Vagina (tissue), 2 donors: ENCODE measurements around the gene PCDH1.

Experiments used
- POLR2A ChIP-seq, 2 donors: fragments of 450-650 bp; IDR thresholded peaks; one replicate each; pipeline ENCODE4 v1.6.1; 2017; ENCODE audit warnings: antibody characterized with exemption in 2 of 2, mild to moderate bottlenecking in 2 of 2, moderate library complexity in 2 of 2
- POLR2AphosphoS5 ChIP-seq, 2 donors: sonication (generic); formaldehyde crosslinking; IDR thresholded peaks; one replicate each; pipeline ENCODE4 v1.9.0; 2017; ENCODE audit warnings: antibody characterized with exemption in 2 of 2, mild to moderate bottlenecking in 2 of 2, low read depth in 1 of 2; ENCODE audit not compliant: insufficient read depth in 1 of 2
- TF ChIP-seq, protein P1 (sequence below), 3 experiments: fragments of 450-650 bp in 2 of 3; fragments of 200-600 bp in 1 of 3; sonication (generic) in 1 of 3; IDR thresholded peaks; one replicate each; pipeline ENCODE4 v1.5.1; 2017 to 2019; ENCODE audit warnings: antibody characterized with exemption in 3 of 3, mild to moderate bottlenecking in 2 of 3, moderate library complexity in 2 of 3

DNA sequence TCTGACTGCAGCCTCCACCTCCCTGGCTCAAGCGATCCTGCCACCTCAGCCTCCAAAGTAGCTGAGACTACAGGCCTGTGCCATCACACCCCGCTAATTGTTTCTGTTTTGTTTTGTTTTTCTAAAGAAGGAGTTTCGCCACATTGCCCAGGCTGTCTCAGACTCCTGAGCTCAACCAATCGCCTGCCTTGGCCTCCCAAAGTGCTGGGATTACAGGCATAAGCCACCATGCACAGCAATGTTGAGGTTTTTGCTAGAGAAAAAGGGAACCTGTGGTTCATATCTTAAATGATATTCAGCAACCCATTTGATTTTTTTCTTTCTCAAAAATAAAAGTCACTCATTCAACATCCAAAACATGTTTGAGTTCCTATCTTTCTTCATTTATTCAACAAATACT, 25.1 kb upstream of the PCDH1 start:
- no peak for TF ChIP-seq POLR2A (IDR thresholded peaks at IDR 0.05)
- TF ChIP-seq, protein P1, sequence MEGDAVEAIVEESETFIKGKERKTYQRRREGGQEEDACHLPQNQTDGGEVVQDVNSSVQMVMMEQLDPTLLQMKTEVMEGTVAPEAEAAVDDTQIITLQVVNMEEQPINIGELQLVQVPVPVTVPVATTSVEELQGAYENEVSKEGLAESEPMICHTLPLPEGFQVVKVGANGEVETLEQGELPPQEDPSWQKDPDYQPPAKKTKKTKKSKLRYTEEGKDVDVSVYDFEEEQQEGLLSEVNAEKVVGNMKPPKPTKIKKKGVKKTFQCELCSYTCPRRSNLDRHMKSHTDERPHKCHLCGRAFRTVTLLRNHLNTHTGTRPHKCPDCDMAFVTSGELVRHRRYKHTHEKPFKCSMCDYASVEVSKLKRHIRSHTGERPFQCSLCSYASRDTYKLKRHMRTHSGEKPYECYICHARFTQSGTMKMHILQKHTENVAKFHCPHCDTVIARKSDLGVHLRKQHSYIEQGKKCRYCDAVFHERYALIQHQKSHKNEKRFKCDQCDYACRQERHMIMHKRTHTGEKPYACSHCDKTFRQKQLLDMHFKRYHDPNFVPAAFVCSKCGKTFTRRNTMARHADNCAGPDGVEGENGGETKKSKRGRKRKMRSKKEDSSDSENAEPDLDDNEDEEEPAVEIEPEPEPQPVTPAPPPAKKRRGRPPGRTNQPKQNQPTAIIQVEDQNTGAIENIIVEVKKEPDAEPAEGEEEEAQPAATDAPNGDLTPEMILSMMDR (IDR thresholded peaks at IDR 0.05), result no peak
- no peak for TF ChIP-seq POLR2AphosphoS5 (IDR thresholded peaks at IDR 0.05; ENCODE audit: insufficient read depth in 1 of 2, low read depth in 1 of 2)
